C4-2B (cell line): ENCODE results near the gene C14orf119.

Experiments used
- ZFX ChIP-seq: fragments of 450-650 bp; IDR thresholded peaks from 2 replicates; pipeline ENCODE4 v1.6.1; 2017
- TF ChIP-seq, protein P1 (sequence below): fragments of 450-650 bp; conservative IDR thresholded peaks from 2 replicates; pipeline ENCODE4 v1.5.1; 2017; ENCODE audit warnings: mild to moderate bottlenecking

DNA sequence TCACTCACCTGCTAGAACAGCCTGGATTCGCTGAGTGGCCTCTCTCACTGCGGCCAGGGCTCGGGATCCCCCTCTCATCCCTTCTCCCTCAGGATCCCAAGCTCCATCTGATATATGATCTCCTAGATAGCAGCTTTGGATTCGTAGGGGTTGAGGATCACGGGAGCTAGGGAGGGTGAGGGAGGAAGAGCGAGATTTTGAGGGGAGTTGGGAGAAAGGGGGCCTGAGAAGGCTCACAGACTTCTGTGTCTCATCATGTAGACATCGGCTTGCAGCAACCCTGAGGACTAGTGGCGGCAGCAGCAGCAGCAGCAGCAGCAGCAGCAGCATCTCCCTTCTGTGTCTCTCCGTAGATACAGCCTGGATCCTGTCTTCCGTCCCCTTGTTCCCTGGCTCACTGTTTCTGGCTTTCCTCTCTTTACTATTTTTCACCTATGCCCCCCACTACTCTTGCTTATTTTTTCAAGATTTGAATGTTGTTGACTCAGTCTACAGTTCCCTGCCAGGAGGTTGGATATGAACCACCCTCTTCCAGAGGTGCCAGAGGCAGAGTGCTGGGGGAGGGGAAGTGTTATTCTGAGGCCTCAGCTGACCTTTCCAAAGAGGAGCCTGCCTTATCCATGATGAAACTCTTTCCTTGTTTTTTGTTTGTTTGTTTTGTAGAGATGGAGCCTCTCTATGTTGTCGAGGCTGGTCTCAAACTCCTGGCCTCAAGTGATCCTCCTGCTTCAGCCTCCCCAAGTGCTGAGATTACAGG is 9.5 kb downstream of the C14orf119 start, which contains the start of gene CIROP:
- TF ChIP-seq, protein P1, sequence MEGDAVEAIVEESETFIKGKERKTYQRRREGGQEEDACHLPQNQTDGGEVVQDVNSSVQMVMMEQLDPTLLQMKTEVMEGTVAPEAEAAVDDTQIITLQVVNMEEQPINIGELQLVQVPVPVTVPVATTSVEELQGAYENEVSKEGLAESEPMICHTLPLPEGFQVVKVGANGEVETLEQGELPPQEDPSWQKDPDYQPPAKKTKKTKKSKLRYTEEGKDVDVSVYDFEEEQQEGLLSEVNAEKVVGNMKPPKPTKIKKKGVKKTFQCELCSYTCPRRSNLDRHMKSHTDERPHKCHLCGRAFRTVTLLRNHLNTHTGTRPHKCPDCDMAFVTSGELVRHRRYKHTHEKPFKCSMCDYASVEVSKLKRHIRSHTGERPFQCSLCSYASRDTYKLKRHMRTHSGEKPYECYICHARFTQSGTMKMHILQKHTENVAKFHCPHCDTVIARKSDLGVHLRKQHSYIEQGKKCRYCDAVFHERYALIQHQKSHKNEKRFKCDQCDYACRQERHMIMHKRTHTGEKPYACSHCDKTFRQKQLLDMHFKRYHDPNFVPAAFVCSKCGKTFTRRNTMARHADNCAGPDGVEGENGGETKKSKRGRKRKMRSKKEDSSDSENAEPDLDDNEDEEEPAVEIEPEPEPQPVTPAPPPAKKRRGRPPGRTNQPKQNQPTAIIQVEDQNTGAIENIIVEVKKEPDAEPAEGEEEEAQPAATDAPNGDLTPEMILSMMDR = no peak
- no peak for TF ChIP-seq ZFX
